ENCODE measurements around the gene HK1. TPM values are rescaled to one million over a fixed set of nuclear protein-coding genes. Genes with fewer than 3 reads are reported as not detected.

HK1 gene
- total and polyA plus RNA-seq, 12 donors = 18.4 to 79.3 (median 45.1) TPM

DNA sequence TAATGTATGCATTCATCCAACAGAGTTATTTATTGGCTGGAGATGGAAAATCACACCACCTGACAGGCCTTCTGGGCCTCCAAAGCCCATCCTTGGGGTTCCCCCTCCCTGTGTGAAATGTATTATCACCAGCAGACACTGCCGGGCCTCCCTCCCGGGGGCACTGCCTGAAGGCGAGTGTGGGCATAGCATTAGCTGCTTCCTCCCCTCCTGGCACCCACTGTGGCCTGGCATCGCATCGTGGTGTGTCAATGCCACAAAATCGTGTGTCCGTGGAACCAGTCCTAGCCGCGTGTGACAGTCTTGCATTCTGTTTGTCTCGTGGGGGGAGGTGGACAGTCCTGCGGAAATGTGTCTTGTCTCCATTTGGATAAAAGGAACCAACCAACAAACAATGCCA is 123.1 kb downstream of the HK1 start:
- no peak overlapping the region for H3K27ac ChIP-seq
- no peaks in the 10 kb centered on the region for H3K27me3 ChIP-seq
- 88 to 93% (median 91%) methylated on average over 8 to 11 of the region's 11 CpGs for WGBS, 4 donors
- no peaks in the 10 kb centered on the region for H3K4me1 ChIP-seq (replicated peaks in 1 of 2)
- no peak for DNase-seq
- no peak overlapping the region for H3K4me3 ChIP-seq
- TF ChIP-seq, protein P1, sequence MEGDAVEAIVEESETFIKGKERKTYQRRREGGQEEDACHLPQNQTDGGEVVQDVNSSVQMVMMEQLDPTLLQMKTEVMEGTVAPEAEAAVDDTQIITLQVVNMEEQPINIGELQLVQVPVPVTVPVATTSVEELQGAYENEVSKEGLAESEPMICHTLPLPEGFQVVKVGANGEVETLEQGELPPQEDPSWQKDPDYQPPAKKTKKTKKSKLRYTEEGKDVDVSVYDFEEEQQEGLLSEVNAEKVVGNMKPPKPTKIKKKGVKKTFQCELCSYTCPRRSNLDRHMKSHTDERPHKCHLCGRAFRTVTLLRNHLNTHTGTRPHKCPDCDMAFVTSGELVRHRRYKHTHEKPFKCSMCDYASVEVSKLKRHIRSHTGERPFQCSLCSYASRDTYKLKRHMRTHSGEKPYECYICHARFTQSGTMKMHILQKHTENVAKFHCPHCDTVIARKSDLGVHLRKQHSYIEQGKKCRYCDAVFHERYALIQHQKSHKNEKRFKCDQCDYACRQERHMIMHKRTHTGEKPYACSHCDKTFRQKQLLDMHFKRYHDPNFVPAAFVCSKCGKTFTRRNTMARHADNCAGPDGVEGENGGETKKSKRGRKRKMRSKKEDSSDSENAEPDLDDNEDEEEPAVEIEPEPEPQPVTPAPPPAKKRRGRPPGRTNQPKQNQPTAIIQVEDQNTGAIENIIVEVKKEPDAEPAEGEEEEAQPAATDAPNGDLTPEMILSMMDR (IDR thresholded peaks at IDR 0.05) = no peak
- no peak for TF ChIP-seq POLR2A (IDR thresholded peaks at IDR 0.05)
- no peaks in the 10 kb centered on the region for H3K9me3 ChIP-seq (replicated peaks in 1 of 3)
- H3K36me3 ChIP-seq (replicated peaks in 1 of 2) = peaks cover 0 to 41% of the 10 kb centered on the region in 2 donors
- intact Hi-C loops (cut with DNase I) = no loop called here

DNA sequence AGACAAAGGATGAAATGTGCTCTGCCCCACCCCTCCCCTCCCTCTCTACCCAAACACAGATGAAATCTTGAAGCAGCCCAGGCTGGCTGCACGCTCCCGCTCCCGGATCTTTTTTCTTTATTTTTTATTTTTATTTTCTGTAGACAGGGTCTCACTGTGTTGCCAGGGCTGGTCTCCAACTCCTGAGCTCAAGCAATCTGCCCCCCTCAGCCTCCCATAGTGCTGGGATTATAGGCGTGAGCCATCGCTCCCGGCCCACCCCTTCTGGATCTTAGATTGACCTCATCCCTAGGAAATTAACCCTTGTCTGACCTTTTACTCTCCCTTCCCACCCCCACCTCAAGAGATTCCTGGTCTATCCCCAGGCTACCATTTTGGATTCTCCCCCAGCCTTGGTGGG is 124.1 kb downstream of the HK1 start:
- 77 to 86% (median 85%) methylated on average over 6 of the region's 6 CpGs for WGBS, 4 donors
- no peak for TF ChIP-seq POLR2A (IDR thresholded peaks at IDR 0.05)
- TF ChIP-seq, protein P1 (IDR thresholded peaks at IDR 0.05) = no peak
- H3K36me3 ChIP-seq (replicated peaks in 1 of 2) = peaks cover 0 to 34% of the 10 kb centered on the region in 2 donors
- intact Hi-C loops (cut with DNase I) = no loop called here
- no peak for DNase-seq
- no peak overlapping the region for H3K4me3 ChIP-seq
- no peaks in the 10 kb centered on the region for H3K9me3 ChIP-seq (replicated peaks in 1 of 3)
- H3K27me3 ChIP-seq = no peaks in the 10 kb centered on the region
- H3K27ac ChIP-seq = no peak overlapping the region
- no peaks in the 10 kb centered on the region for H3K4me1 ChIP-seq (replicated peaks in 1 of 2)

DNA sequence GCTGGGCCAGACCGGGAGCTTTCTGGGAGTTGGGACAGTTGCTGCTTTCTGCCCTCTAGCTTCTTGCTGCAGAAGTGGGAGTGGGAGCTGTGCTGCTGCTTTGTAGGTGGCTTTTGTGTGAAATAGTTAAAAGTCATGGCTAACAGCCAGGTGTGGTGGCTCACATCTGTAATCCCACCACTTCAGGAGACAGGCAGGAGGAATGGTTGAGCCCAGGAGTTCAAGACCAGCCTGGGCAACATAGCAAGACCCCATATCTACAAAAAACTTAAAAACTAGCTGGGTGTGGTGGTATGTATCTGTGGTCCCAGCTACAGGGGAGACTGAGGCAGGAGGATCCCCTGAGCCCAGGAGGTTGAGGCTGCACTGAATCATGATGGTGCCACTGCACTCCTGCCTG is 124.8 kb downstream of the HK1 start:
- Histone ChIP-seq H3K27ac (no peak overlapping the region), H3K27me3 (no peaks in the 10 kb centered on the region), H3K4me3 (no peak overlapping the region), H3K4me1 (replicated peaks in 1 of 2) (peaks cover 5% of the 10 kb centered on the region in 2 donors), H3K9me3 (replicated peaks in 1 of 3) (no peaks in the 10 kb centered on the region), H3K36me3 (replicated peaks in 1 of 2) (peaks cover 0 to 31% of the 10 kb centered on the region in 2 donors)
- 86 to 100% (median 96%) methylated on average over 1 of the region's 1 CpG for WGBS, 4 donors
- no peak for DNase-seq
- intact Hi-C loops (cut with DNase I) = no loop called here
- TF ChIP-seq, protein P1 (IDR thresholded peaks at IDR 0.05) = no peak
- TF ChIP-seq POLR2A (IDR thresholded peaks at IDR 0.05) = no peak

DNA sequence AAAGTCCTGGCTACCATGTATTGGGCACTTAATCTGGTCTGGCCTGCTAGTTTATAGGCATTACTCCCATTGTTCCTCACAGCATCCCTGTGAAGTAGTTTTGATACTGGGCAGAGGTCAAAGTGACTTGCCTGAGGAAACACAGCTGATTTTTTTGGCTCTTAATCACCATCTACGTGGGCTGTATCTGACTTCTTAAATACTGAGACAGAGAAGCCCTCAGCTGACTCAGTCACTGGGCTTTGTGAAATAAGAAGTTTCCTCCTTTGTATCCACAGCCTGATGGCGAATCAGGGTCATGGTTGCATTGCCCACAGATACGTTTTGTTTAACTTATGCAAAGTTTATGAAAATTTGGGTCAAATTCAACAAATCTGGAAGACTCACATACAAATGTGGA is 125.2 kb downstream of the HK1 start:
- H3K4me3 ChIP-seq = no peak overlapping the region
- no peaks in the 10 kb centered on the region for H3K27me3 ChIP-seq
- intact Hi-C loops (cut with DNase I) = no loop called here
- TF ChIP-seq, protein P1 (IDR thresholded peaks at IDR 0.05) = no peak
- TF ChIP-seq POLR2A (IDR thresholded peaks at IDR 0.05) = no peak
- no peak for DNase-seq
- peaks cover 8% of the 10 kb centered on the region in 2 donors for H3K4me1 ChIP-seq (replicated peaks in 1 of 2)
- WGBS, 4 donors = 59 to 78% (median 73%) methylated on average over 3 of the region's 3 CpGs
- no peak overlapping the region for H3K27ac ChIP-seq
- H3K9me3 ChIP-seq (replicated peaks in 1 of 3) = no peaks in the 10 kb centered on the region
- H3K36me3 ChIP-seq (replicated peaks in 1 of 2) = peaks cover 0 to 30% of the 10 kb centered on the region in 2 donors

Data from adrenal gland (tissue), 12 donors.